Keratinocyte (primary cell): ENCODE data around the gene ARHGAP19. TPM values are rescaled to one million over a fixed set of nuclear protein-coding genes. Genes with fewer than 3 reads are reported as not detected.

Experiments
- DNase-seq: peaks from one replicate; pipeline ENCODE4 v3.0.0-alpha.2; 2011; ENCODE audit warnings: low read depth, missing footprints, low spot score
- FAIRE-seq: peaks from 2 replicates; lab custom pipeline; 2011; peaks lifted over from hg19 to GRCh38; lab: Jason Lieb, UNC
- H2AFZ ChIP-seq: 2 replicates; pipeline ENCODE4 v1.6.0; 2012; ENCODE audit warnings: low read length, control low read depth, inconsistent platforms; ENCODE audit not compliant: control insufficient read depth
- H3K27ac ChIP-seq: 2 replicates; pipeline ENCODE4 v1.5.1; 2011; ENCODE audit warnings: low read length; ENCODE audit not compliant: control insufficient read depth, insufficient read depth
- H3K27me3 ChIP-seq: 3 replicates; pipeline ENCODE4 v1.6.0; 2011; ENCODE audit warnings: low read length; ENCODE audit not compliant: control insufficient read depth, insufficient read depth; ENCODE audit errors: extremely low read depth
- H3K36me3 ChIP-seq, 2 experiments: 2 replicates in 1 of 2; 3 replicates in 1 of 2; pipeline ENCODE4 v1.5.1; 2011; ENCODE audit warnings: low read length in 2 of 2, mild to moderate bottlenecking in 1 of 2; ENCODE audit not compliant: control insufficient read depth in 2 of 2, insufficient read depth in 2 of 2; ENCODE audit errors: extremely low read depth in 1 of 2
- H3K4me1 ChIP-seq: 3 replicates; pipeline ENCODE4 v1.5.1; 2011; ENCODE audit warnings: low read length; ENCODE audit not compliant: control insufficient read depth, insufficient read depth; ENCODE audit errors: extremely low read depth
- H3K4me2 ChIP-seq: 3 replicates; pipeline ENCODE4 v1.6.0; 2011; ENCODE audit warnings: low read depth, low read length; ENCODE audit not compliant: control insufficient read depth, insufficient read depth; ENCODE audit errors: extremely low read depth
- H3K4me3 ChIP-seq, 3 experiments: fragments of 200-600 bp in 1 of 3; sonication (generic) in 1 of 3; 2 replicates in 2 of 3; 3 replicates in 1 of 3; pipeline ENCODE4 v1.5.1; 2011 to 2016; ENCODE audit warnings: low read length in 3 of 3, mild to moderate bottlenecking in 3 of 3, control low read depth in 2 of 3, inconsistent platforms in 1 of 3, low read depth in 1 of 3, mixed read lengths in 1 of 3, mixed run types in 1 of 3, moderate library complexity in 1 of 3; ENCODE audit not compliant: control insufficient read depth in 2 of 3, insufficient read depth in 2 of 3; ENCODE audit errors: extremely low read depth in 1 of 3
- H3K79me2 ChIP-seq: 2 replicates; pipeline ENCODE4 v1.6.0; 2012; ENCODE audit warnings: low read length; ENCODE audit not compliant: control insufficient read depth, insufficient read depth
- H3K9ac ChIP-seq: 3 replicates; pipeline ENCODE4 v1.6.0; 2011; ENCODE audit warnings: low read length; ENCODE audit not compliant: control insufficient read depth, insufficient read depth; ENCODE audit errors: extremely low read depth
- H3K9me1 ChIP-seq: 3 replicates; pipeline ENCODE4 v1.6.0; 2011; ENCODE audit warnings: low read length; ENCODE audit not compliant: control insufficient read depth, insufficient read depth; ENCODE audit errors: extremely low read depth
- H3K9me3 ChIP-seq: 2 replicates; pipeline ENCODE4 v1.5.1; 2012; ENCODE audit warnings: low read depth, low read length; ENCODE audit not compliant: control insufficient read depth
- H4K20me1 ChIP-seq: 3 replicates; pipeline ENCODE4 v1.6.0; 2011; ENCODE audit warnings: low read length; ENCODE audit not compliant: control insufficient read depth, insufficient read depth; ENCODE audit errors: extremely low read depth
- EZH2 ChIP-seq: IDR thresholded peaks from one replicate; pipeline ENCODE4 v1.6.1; 2012; ENCODE audit warnings: inconsistent platforms, mild to moderate bottlenecking, low read length, moderate library complexity
- dilution Hi-C: fragments of 300-500 bp; cut with MboI; formaldehyde crosslinking; loops from one replicate; pipeline ENCODE4 v1.7.0; 2020; ENCODE audit warnings: low sequenced_read_pairs; ENCODE audit not compliant: extremely low pct_ligation_motif_present
- polyA plus RNA-seq, 5 experiments: library from polyadenylated mRNA; depleted of rRNA in 3 of 5; stranded (reverse) in 3 of 5; stranded (forward) in 1 of 5; unstranded in 1 of 5; fragments of >200 nt; gene quantifications; 1 replicate in 1 of 5; 2 replicates in 3 of 5; 3 replicates in 1 of 5; pipeline versions ENCODE4 v1.2.1 to v1.2.3, GENCODE V29; 2011 to 2012; ENCODE audit warnings: missing spikeins in 2 of 5, low read depth in 1 of 5, low replicate concordance in 1 of 5
- TF ChIP-seq, protein P1 (sequence below), 3 experiments: IDR thresholded peaks in 1 of 3; conservative IDR thresholded peaks in 1 of 3; optimal IDR thresholded peaks in 1 of 3; 2 replicates in 2 of 3; 3 replicates in 1 of 3; pipeline versions ENCODE3 to v1.5.1; 2011; ENCODE audit warnings: low read length in 3 of 3, mild to moderate bottlenecking in 3 of 3, moderate library complexity in 2 of 3, control low read depth in 1 of 3, inconsistent platforms in 1 of 3; ENCODE audit not compliant: insufficient read depth in 2 of 3; ENCODE audit errors: extremely low read depth in 1 of 3

The ARHGAP19 gene
- polyA plus RNA-seq, 1 donor (not counting 4 experiments of a cell fraction or from before 2014, with no cell fraction given), result 7.5 TPM

DNA sequence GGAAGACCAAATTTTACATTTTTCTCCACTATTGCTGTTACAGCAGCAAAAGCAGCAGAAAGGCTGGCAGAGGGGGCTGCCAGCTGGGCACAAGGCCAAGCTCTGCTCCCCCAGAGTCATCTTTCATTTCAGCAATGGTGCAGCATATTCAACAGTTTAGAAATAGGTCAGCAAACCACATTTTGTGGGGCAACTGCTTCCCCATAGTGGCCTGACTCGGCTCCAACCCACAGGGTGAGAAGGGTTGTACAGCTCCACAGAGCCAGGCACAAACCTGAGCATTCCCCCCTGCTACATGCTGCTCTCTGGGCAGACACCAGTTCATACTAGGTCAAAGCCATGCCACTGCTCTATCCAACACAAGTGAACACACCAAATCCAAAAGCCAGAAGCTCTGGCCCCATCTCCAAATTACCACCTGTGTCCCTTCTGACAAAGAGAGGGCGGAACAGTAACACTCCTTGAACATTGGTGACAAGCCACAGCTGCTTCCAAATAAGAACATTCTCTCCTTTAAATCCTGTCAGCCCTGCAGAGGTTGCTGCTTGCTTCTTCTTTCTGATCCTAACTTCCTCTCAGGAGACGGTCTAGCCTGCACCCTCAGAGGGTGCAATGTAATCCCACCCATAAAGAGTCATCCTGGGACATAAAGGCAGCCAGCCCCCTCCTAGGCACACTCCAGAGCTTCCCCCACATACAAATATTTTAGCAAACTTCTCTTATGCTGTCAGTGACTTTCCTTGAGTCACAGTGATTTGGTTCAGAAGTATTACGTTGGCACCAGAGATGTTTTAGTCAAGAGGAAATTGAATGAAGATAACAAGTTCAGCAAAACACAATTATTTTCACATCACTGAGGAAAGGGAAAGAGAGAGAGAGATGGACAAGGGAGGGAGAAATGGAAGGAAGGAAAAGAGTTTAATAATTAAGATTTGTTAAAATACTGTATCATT, 67.7 kb downstream of the ARHGAP19 start:
- no peaks in the 10 kb centered on the region for H3K27me3 ChIP-seq
- FAIRE-seq (no peak), DNase-seq (no peak)
- H3K79me2 ChIP-seq, result no peaks in the 10 kb centered on the region
- no peaks in the 10 kb centered on the region for H3K9me1 ChIP-seq
- TF ChIP-seq, protein P1, sequence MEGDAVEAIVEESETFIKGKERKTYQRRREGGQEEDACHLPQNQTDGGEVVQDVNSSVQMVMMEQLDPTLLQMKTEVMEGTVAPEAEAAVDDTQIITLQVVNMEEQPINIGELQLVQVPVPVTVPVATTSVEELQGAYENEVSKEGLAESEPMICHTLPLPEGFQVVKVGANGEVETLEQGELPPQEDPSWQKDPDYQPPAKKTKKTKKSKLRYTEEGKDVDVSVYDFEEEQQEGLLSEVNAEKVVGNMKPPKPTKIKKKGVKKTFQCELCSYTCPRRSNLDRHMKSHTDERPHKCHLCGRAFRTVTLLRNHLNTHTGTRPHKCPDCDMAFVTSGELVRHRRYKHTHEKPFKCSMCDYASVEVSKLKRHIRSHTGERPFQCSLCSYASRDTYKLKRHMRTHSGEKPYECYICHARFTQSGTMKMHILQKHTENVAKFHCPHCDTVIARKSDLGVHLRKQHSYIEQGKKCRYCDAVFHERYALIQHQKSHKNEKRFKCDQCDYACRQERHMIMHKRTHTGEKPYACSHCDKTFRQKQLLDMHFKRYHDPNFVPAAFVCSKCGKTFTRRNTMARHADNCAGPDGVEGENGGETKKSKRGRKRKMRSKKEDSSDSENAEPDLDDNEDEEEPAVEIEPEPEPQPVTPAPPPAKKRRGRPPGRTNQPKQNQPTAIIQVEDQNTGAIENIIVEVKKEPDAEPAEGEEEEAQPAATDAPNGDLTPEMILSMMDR (optimal IDR thresholded peaks at IDR 0.05 in 1 of 3, IDR thresholded peaks at IDR 0.05 in 1 of 3, conservative IDR thresholded peaks at IDR 0.05 in 1 of 3; ENCODE audit: extremely low read depth in 1 of 3, insufficient read depth in 2 of 3, low read length in 3 of 3), result no peak
- H3K4me3 ChIP-seq, result no peak overlapping the region
- H3K9me3 ChIP-seq, result no peaks in the 10 kb centered on the region
- no peaks in the 10 kb centered on the region for H3K4me1 ChIP-seq
- dilution Hi-C loops, result no loop called here
- H2AFZ ChIP-seq, result no peak overlapping the region
- H3K9ac ChIP-seq, result no peak overlapping the region
- H3K4me2 ChIP-seq, result no peak overlapping the region
- no peaks in the 10 kb centered on the region for H4K20me1 ChIP-seq
- H3K36me3 ChIP-seq, result peaks cover 2 to 3% of the 10 kb centered on the region in 2 experiments
- H3K27ac ChIP-seq, result no peak overlapping the region

DNA sequence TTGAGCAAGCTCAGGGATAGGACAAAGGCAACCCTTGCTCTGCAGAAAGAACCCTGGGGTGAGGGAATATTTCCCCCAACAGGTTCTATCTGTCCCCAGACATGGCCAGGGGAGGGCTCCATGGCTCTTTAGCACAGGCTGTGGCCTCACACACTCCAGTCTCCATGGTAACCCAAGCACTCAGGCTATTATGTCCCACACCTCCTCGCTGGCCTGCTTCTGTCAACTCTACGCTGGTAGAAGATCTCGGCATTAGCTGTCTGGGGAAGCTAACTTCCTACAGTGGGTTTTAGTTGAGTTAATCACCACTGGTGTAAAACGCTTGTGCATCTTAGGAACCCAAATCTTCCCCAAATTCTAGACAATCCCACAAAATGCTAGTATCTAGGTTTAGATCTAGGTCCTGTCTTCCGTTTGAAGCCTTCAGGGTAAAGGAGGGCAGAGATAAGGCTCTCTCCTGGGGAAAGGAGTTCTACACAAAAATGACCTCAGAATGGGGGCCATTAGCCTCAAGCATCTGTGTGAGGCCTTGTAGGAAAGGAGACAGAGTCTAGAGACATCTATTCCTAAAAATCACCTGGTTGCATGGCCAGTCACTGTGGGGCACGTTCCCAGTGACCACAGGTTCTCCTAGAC, 70.0 kb downstream of the ARHGAP19 start:
- DNase-seq (no peak), FAIRE-seq (no peak)
- dilution Hi-C loops, result no loop called here
- no peaks in the 10 kb centered on the region for H3K27me3 ChIP-seq
- H3K9ac ChIP-seq, result no peak overlapping the region
- H3K79me2 ChIP-seq, result no peaks in the 10 kb centered on the region
- H3K4me2 ChIP-seq, result no peak overlapping the region
- H3K9me3 ChIP-seq, result no peaks in the 10 kb centered on the region
- no peak overlapping the region for H3K4me3 ChIP-seq
- H3K27ac ChIP-seq, result no peak overlapping the region
- TF ChIP-seq EZH2, result no peak
- TF ChIP-seq, protein P1 (optimal IDR thresholded peaks at IDR 0.05 in 1 of 3, IDR thresholded peaks at IDR 0.05 in 1 of 3, conservative IDR thresholded peaks at IDR 0.05 in 1 of 3; ENCODE audit: extremely low read depth in 1 of 3, insufficient read depth in 2 of 3, low read length in 3 of 3), result no peak
- peaks cover 7% of the 10 kb centered on the region for H3K4me1 ChIP-seq
- H4K20me1 ChIP-seq, result no peaks in the 10 kb centered on the region
- H2AFZ ChIP-seq, result no peak overlapping the region
- no peaks in the 10 kb centered on the region for H3K9me1 ChIP-seq
- H3K36me3 ChIP-seq, result peaks cover 2 to 3% of the 10 kb centered on the region in 2 experiments
